ENCODE measurements around the gene GDAP1L1. TPM values are rescaled to one million over a fixed set of nuclear protein-coding genes. Genes with fewer than 3 reads are reported as not detected.

Gene GDAP1L1
- total RNA-seq, 2 donors from 2014 or later = 1.2 TPM; not detected in 1

- no peak overlapping the region for H3K4me3 ChIP-seq
- no peaks in the 10 kb centered on the region for H3K27me3 ChIP-seq
- no peak overlapping the region for H3K27ac ChIP-seq
- DNase-seq (ENCODE audit: low spot score) = no peak
- H3K4me1 ChIP-seq = peaks cover 0 to 13% of the 10 kb centered on the region in 2 donors
- peak in 1 of 2 donors; percentile 4 for TF ChIP-seq CTCF (IDR thresholded peaks at IDR 0.05)
- no peaks in the 10 kb centered on the region for H3K36me3 ChIP-seq
- H3K9me3 ChIP-seq = no peaks in the 10 kb centered on the region
These were observed 1.3 kb downstream of the GDAP1L1 start for GRCh38 chr20:44248410-44248759.

GRCh38 chr20:44251284-44251683 lies 4.2 kb downstream of the GDAP1L1 start:
- TF ChIP-seq CTCF (IDR thresholded peaks at IDR 0.05) = no peak
- Histone ChIP-seq H3K4me3 (no peak overlapping the region), H3K4me1 (peaks cover 0 to 13% of the 10 kb centered on the region in 2 donors), H3K27me3 (no peaks in the 10 kb centered on the region), H3K36me3 (no peaks in the 10 kb centered on the region), H3K27ac (no peak overlapping the region), H3K9me3 (no peaks in the 10 kb centered on the region)
- DNase-seq (ENCODE audit: low spot score) = no peak

- no peak for DNase-seq (ENCODE audit: low spot score)
- H3K36me3 ChIP-seq = no peaks in the 10 kb centered on the region
- H3K4me3 ChIP-seq = no peak overlapping the region
- TF ChIP-seq CTCF (IDR thresholded peaks at IDR 0.05) = no peak
- H3K4me1 ChIP-seq = no peaks in the 10 kb centered on the region
- H3K9me3 ChIP-seq = no peaks in the 10 kb centered on the region
- no peaks in the 10 kb centered on the region for H3K27me3 ChIP-seq
- H3K27ac ChIP-seq = no peak overlapping the region
These were observed 6.4 kb downstream of the GDAP1L1 start for GRCh38 chr20:44253528-44253927.

GRCh38 chr20:44254073-44254472 lies 7.0 kb downstream of the GDAP1L1 start:
- Histone ChIP-seq H3K27ac (no peak overlapping the region), H3K4me3 (no peak overlapping the region), H3K4me1 (no peaks in the 10 kb centered on the region), H3K36me3 (no peaks in the 10 kb centered on the region), H3K9me3 (no peaks in the 10 kb centered on the region), H3K27me3 (no peaks in the 10 kb centered on the region)
- DNase-seq (ENCODE audit: low spot score) = no peak
- TF ChIP-seq CTCF (IDR thresholded peaks at IDR 0.05) = no peak

- Histone ChIP-seq H3K4me3 (no peak overlapping the region), H3K9me3 (no peaks in the 10 kb centered on the region), H3K27me3 (no peaks in the 10 kb centered on the region), H3K36me3 (no peaks in the 10 kb centered on the region), H3K4me1 (no peaks in the 10 kb centered on the region), H3K27ac (no peak overlapping the region)
- no peak for TF ChIP-seq CTCF (IDR thresholded peaks at IDR 0.05)
- DNase-seq (ENCODE audit: low spot score) = no peak
These were observed 8.8 kb downstream of the GDAP1L1 start for GRCh38 chr20:44255942-44256341.

- Histone ChIP-seq H3K27me3 (no peaks in the 10 kb centered on the region), H3K4me1 (no peaks in the 10 kb centered on the region), H3K36me3 (no peaks in the 10 kb centered on the region), H3K9me3 (no peaks in the 10 kb centered on the region), H3K27ac (no peak overlapping the region), H3K4me3 (no peak overlapping the region)
- TF ChIP-seq CTCF (IDR thresholded peaks at IDR 0.05) = no peak
- no peak for DNase-seq (ENCODE audit: low spot score)
These were observed 9.9 kb downstream of the GDAP1L1 start for GRCh38 chr20:44256961-44257360.

Measured in right atrium auricular region (tissue), 2 donors.